Muscle of arm (tissue), 14 donors: ENCODE measurements around the gene PRC1. TPM values are rescaled to one million over a fixed set of nuclear protein-coding genes. Genes with fewer than 3 reads are reported as not detected.
A peak's percentile ranks its signal among the peaks of the same experiment; 100 is the strongest.
"Not testable (repeated sequence)": the region's sequence is repeated elsewhere in the genome, so short reads cannot be mapped to it uniquely, and the experiment has no call there.

Source experiments
- DNase-seq: peaks from one replicate; pipeline ENCODE4 v3.0.0-alpha.2; 2013
- long read RNA-seq, 11 donors: transcript quantifications; one replicate each; lab custom pipeline, GENCODE V29; 2026
- polyA plus RNA-seq, 12 donors: library from polyadenylated mRNA; unstranded; fragments of 120-200 nt; gene quantifications; one replicate each; pipeline ENCODE4 v1.2.1, GENCODE V29; 2013; ENCODE audit not compliant: insufficient read length in 12 of 12

The PRC1 gene, protein sequence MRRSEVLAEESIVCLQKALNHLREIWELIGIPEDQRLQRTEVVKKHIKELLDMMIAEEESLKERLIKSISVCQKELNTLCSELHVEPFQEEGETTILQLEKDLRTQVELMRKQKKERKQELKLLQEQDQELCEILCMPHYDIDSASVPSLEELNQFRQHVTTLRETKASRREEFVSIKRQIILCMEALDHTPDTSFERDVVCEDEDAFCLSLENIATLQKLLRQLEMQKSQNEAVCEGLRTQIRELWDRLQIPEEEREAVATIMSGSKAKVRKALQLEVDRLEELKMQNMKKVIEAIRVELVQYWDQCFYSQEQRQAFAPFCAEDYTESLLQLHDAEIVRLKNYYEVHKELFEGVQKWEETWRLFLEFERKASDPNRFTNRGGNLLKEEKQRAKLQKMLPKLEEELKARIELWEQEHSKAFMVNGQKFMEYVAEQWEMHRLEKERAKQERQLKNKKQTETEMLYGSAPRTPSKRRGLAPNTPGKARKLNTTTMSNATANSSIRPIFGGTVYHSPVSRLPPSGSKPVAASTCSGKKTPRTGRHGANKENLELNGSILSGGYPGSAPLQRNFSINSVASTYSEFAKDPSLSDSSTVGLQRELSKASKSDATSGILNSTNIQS
- polyA plus RNA-seq = 10 to 100 TPM in 11 of 12 donors, not detected in 1; 28.7 to 93.6 (median 44.7) TPM
- long read RNA-seq, donor 1, partial matches to known transcripts = 0 of 3 reads
- long read RNA-seq, donor 1, other reads (novel, unspliced or antisense) = 0 of 3 reads
- long read RNA-seq, donor 2 = 0 reads
- long read RNA-seq, donor 3 = 0 reads
- long read RNA-seq, donor 4, partial matches to known transcripts = 0 of 1 reads
- long read RNA-seq, donor 4, other reads (novel, unspliced or antisense) = 0 of 1 reads
- long read RNA-seq, donor 5, full-length matches to known transcripts = 3 of 10 reads
- long read RNA-seq, donor 5, partial matches to known transcripts = 7 of 10 reads
- long read RNA-seq, donor 5, other reads (novel, unspliced or antisense) = 0 of 10 reads
- long read RNA-seq, donor 6, partial matches to known transcripts = 5 of 7 reads
- long read RNA-seq, donor 6, other reads (novel, unspliced or antisense) = 0 of 7 reads
- long read RNA-seq, donor 7, partial matches to known transcripts = 0 of 1 reads
- long read RNA-seq, donor 7, other reads (novel, unspliced or antisense) = 0 of 1 reads
- long read RNA-seq, donor 8, full-length matches to known transcripts = 2 of 2 reads
- long read RNA-seq, donor 8, partial matches to known transcripts = 0 of 2 reads
- long read RNA-seq, donor 8, other reads (novel, unspliced or antisense) = 0 of 2 reads
- long read RNA-seq, donor 9, partial matches to known transcripts = 5 of 5 reads
- long read RNA-seq, donor 9, other reads (novel, unspliced or antisense) = 0 of 5 reads
- long read RNA-seq, donor 10, full-length matches to known transcripts = 1 of 12 reads
- long read RNA-seq, donor 10, partial matches to known transcripts = 11 of 12 reads
- long read RNA-seq, donor 10, other reads (novel, unspliced or antisense) = 0 of 12 reads
- long read RNA-seq, donor 11, full-length matches to known transcripts = 3 of 12 reads
- long read RNA-seq, donor 11, partial matches to known transcripts = 9 of 12 reads
- long read RNA-seq, donor 11, other reads (novel, unspliced or antisense) = 0 of 12 reads

- DNase-seq = peak; percentile 96
Measured at GRCh38 chr15:90994417-90995311, at the start of gene PRC1. TSS of gene PRC1 (minus strand) at chr15:90994535. CDS start at chr15:90994417, 118 bp downstream.

DNA sequence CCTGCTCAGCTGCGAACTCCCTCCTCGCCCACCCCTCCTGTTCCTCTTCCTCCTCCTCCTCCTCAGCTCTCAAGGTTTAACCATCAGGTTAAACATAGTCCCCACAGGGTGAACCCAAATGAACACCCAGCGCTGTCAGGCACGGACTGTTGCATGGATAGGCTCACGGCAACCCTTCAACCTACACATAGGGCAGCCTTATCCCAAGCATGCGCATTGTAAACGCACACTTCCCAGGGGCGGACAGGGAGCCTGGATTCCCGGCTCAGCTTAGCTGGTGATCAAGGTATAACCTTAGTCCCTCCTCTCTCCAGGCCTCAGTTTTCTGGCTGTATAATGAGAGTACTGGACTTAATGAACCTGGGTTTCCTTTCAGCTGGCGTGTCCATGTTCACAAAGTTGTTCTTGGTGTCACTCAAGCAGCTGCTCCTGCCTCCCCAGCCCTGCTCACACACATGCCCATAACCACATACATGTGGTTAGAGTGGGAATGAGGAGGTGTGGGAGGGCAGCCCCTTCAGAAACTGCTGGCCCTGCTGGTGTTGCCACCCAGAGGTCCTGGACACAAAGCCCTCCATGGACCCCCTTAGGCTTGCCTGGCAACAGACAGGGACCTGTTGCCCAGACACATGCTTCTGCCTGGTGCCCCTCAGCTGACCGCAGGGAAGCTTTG lies 49.0 kb upstream of the PRC1 start:
- DNase-seq = no peak

GRCh38 chr15:91040856-91041255 lies 46.5 kb upstream of the PRC1 start:
- no peak for DNase-seq

GRCh38 chr15:91039996-91040395 lies 45.7 kb upstream of the PRC1 start:
- DNase-seq = no peak

- no peak for DNase-seq
Measured at GRCh38 chr15:91032919-91033803, 38.8 kb upstream of the PRC1 start.

- no peak for DNase-seq
Measured at GRCh38 chr15:91031796-91032195, 37.5 kb upstream of the PRC1 start.

GRCh38 chr15:91027677-91028076 lies 33.3 kb upstream of the PRC1 start:
- DNase-seq = no peak

DNA sequence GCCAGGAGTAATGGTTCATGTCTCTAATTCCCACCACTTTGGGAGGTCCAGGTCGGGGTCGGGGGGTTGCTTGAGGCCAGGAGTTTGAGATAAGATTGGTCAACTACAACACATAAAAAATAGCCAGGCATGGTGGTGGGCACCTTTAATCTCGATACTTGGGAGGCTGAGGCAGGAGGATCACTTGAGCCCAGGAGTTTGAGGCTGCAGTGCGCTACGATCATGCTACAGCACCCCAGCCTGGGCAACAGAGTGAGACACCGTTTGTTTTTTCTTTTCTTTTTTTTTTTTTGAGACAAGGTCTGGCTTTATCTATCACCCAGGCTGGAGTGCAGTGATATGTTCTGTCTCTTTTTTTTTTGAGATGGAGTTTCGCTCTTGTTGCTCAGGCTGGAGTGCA lies 29.4 kb upstream of the PRC1 start:
- no peak for DNase-seq

DNA sequence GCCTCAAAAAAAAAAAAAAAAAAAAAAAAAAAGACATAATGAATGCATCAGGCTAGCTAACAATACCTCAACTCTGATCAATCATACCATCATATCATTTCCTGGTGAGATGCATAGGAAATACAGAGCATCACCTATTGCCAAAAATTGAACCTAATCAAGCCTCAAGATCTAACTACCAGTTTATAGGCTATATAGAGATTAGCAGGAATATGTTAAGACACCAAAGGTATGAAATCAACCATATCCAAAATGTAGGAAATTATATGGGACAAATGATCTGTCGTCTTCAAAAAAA lies 28.4 kb upstream of the PRC1 start:
- DNase-seq = no peak

GRCh38 chr15:91022075-91022831 lies 27.9 kb upstream of the PRC1 start, which contains the start of gene VPS33B:
TSS of gene VPS33B (minus strand) at chr15:91022594. CDS start at chr15:91022249, 345 bp downstream.
- peak; percentile 92 for DNase-seq

DNA sequence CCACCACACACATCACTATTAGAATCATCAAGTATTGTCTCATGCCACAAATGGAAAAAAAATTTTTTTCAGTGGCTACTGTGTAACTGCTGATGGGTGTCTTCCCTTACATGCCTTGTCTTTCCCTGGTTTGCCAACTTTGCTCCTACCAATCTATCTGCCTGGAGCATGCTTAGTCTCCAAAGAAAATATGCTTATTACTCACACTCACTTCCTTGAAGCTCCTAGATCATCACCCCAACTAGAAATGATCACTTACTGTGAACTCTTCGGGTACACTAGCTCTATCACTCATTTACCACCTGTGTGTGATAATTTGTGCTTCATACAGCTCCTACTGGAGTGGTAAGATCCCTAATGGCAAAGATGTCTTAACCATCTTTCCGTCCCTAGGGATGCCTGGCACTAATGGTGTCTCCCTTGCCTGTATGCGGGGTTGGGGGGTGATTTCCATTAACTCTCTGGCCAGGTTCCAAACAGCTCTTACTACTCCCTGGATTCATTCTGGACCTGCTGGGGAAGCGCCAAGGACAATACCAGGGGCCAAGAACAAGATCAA lies 27.3 kb upstream of the PRC1 start:
- peak; percentile 14 for DNase-seq

GRCh38 chr15:91018158-91018557 lies 23.8 kb upstream of the PRC1 start:
- no peak for DNase-seq

- no peak for DNase-seq
Measured at GRCh38 chr15:91017716-91018115, 23.4 kb upstream of the PRC1 start.

DNA sequence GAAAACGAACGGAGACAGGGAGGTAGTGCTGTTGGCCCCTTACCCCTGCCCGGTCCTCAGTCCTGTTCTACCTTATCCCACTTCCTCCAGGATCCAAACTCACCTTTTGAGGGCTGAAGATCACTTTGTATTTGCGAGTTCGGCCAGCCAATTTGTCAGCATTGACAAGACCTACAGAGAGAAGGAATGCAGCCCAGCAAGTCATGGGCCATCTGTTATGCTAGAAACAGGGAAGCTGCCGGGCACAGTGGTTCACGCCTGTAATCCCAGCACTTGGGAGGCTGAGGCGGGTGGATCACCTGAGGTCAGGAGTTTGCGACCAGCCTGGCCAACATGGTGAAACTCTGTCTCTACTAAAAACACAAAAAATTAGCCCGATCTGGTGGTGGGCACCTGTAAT lies 19.4 kb upstream of the PRC1 start:
- DNase-seq = not testable (repeated sequence)

GRCh38 chr15:91007266-91007665 lies 12.9 kb upstream of the PRC1 start:
- no peak for DNase-seq

- DNase-seq = no peak
Measured at GRCh38 chr15:91001209-91001608, 6.9 kb upstream of the PRC1 start.

DNA sequence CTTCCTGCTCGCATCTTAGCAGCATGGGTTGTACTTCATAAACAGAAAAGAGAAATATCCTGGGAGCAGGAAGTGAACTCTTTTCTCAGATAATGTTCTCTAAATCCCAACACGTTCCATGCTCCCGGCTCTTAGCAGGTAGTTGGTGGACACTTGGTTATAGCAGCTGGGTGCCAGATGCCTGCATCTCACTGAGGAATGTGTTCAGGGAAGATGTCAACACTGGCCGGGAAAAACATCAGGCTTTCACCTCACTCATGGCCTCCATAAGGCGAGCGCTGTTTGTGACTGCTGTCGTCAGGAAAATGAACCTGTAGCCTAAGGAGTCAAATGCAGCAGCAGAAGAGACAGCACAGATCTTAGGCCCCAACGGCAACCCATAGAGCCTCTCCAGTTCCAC lies 4.4 kb upstream of the PRC1 start:
- DNase-seq = no peak
